GM04503 (cell line): Measurements from ENCODE around the gene TLE1.
"Not testable (repeated sequence)": the region's sequence is repeated elsewhere in the genome, so short reads cannot be mapped to it uniquely, and the experiment has no call there.

Experiments used
- DNase-seq: peaks from one replicate; pipeline ENCODE4 v3.0.0-alpha.2; 2012; ENCODE audit warnings: low read depth

TLE1 gene

DNA sequence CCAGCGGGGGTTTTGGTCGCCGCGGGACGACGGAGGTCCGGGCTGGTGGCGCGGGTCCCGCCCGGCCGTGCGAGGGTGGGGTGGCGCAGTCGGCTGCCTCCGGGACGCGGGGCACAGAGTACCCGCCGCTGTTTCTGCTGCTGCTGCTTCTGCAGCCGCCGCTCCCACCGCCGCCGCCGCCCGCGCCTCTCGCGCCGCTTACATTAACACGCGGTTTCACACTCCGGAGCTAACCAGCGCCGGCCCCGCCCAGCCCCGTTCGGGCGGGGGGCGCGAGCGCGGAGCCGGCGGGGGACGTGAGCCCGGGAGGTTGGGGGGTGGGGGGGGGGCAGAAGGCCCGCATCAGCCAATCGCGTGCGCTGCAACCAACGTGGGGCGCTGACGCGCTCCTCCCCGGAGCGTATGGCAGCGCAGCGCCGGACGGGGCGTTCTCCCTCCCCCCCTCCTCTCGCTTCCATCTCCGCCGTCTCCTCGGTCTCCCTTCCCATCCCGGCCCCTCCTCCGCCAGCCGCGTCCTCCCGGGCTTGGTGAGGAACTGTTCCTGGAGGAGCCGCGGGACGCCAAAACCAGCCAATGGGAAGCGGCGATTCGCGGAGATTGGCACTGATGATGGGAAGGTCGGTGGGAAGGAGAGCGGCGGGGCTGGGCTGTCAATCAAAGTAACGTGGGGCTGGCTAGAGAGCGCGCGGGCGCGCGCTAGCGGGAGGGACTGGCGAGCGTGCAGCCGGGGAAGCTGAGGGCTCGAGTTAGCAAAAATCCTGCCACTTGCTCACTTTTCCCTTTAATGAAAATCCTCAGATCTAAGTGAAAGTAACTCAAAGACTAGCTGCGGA lies at the start of gene TLE1:
Gene TLE1, minus strand, starts transcription at position 205 of the 833 bp plus-strand sequence. CDS start 1,307 bp downstream, outside the sequence.
- DNase-seq, result peak; percentile 94

DNA sequence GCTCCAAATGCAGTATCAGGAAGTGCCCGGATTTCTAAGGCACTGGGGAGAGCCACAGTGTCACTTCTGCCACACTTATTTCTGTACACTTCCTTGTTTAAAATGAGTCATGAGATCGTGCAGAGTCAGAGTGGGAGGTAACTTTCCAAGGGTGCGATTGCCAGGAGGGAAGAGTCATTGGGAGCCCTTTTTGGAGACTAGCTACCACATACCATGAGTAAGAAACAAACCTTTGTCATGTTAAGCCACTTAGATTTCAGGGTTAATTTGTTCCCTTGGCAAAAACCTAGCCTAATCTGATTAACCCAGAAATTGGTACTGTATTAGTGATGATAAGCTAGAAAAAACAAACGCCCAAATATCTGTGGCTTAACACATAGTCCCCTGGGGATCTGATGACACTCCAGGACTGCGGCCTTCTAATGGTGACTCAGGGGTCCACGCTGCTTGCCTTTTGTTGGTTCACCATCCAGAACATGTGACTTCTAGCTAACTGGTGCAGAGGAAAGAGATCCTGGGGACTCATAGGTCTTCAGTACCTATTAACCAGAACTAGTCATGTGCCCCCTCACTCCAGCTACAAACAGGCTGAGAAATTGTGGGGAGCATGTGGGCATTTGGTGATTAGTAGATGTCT lies 48.6 kb upstream of the TLE1 start:
- DNase-seq, result peak; percentile 82

DNA sequence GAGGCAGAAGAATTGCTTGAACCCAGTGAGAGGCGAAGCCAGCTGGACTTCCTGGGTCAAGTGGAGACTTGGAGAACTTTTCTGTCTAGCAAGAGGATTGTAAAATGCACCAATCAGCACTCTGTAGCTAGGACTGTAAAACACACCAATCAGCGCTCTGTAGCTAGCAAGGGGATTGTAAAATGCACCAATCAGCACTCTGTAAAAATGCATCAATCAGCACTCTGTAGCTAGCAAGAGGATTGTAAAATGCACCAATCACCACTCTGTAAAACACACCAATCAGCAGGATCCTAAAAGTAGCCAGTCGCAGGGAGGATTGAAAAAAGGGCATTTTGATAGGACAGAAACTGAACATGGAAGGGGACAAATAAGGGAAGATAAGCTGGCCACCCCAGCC lies 41.2 kb upstream of the TLE1 start:
- not testable (repeated sequence) for DNase-seq

DNA sequence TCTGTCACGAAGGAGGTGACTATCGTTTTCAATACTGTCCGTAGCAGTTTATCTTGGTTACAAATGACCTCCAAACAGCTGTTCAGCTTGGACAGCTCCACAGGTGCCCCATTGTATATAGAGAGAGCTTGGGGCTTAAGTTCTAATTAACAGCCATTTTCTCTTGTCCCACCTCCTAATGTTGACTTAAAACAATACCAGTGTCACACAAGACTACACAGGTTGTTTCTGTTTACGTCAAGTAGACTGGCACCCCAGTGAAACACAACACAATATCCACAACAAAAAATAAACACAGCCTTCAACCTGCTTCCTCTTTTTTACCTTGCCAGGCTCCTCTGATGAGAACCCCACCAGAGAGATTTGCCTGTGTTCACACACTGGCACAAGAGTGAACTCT lies 39.8 kb upstream of the TLE1 start:
- no peak for DNase-seq

DNA sequence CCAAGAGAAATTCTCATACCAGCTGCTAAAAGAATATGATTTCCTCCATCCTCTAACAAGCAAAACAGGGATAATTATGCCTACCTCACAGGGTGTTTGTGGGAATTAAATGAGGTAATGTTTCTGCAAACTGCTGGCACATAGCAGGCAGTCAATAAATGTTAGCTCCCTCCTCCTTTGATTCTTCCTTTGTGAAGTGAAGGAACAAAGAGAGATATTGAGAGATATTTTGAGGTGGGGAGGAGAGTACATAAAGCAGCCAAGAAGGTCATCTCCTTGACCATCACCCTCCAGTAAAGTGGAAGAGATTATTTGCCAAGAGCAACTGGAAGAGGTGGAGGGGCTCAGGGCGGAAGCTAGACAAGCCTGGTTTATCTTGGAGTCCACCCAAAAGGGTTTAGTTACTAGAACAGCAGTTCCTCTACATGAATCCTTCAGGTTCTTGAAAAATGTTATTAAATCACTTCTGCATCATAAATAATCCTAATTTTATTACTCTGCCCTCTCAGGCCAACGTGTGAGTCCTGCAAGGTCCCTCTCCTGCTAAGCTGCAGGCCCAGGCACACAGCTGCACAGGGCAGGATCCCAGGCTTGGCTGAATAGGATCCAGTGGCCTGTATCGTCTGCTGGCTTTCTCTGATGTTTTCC lies 35.0 kb upstream of the TLE1 start:
- DNase-seq, result no peak

DNA sequence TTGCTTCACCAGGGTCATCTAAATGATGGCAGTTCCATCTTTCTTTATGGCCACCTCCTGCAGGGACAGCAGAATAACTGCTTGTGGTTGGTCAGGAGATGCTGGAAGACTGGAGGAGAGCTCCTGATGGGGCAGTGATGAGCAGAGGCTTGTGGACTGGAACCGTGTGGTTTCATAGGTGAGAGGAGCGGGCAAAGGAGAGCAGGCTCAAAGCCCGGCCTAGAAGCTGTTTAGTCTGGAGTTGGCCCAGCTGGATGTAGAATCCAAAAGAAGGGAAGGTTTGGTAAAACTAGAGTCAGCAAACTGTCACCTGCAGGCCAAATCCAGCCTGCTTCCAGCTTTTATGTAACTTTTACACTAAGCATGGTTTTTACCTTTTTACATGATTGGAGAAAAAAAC lies 32.9 kb upstream of the TLE1 start:
- DNase-seq, result no peak

DNA sequence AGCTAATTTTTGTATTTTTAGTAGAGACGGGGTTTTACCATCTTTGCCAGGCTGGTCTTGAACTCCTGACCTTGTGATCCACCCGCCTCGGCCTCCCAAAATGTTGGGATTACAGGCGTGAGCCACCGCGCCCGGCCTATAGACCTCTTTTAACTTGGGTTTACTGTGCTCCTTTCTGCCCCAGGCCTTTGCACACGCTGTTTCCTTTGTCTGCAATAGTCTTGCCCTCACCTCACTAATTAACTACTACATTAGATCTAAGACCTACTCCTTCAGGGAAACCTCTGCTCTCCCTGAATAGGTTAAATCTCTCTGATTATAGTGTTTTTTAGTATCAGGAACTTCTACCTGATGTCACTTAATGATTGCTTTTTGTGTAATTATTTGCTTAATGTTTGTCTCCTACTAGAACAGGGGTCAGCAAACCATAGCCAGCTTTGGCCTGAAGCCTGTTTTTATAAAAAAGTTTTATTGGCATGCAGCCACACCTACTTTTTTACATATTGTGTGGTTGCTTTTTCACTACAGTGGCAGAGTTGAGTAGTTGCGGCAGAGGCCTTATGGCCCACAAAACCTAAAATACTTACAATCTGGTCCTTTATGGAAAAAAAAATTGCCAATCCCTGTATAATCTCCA lies 31.2 kb upstream of the TLE1 start:
- no peak for DNase-seq

DNA sequence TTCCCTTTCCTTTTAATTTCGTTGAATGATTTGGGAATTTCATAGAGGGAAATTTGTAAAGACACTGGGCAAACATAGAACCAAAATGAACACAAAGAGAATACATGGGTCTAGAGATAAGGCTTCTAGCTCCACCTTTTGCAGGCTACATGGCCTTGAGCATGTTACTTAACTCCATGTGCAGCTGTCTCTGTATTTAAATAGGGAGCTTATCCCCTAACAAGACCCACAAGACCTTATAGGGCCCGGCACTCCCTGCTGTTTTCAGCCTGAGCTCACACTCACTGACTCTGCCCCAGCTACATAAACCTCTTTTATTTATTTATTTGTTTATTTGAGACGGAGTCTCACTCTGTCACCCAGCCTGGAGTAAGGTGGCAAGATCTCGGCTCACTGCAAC lies 30.6 kb upstream of the TLE1 start:
- DNase-seq, result no peak

DNA sequence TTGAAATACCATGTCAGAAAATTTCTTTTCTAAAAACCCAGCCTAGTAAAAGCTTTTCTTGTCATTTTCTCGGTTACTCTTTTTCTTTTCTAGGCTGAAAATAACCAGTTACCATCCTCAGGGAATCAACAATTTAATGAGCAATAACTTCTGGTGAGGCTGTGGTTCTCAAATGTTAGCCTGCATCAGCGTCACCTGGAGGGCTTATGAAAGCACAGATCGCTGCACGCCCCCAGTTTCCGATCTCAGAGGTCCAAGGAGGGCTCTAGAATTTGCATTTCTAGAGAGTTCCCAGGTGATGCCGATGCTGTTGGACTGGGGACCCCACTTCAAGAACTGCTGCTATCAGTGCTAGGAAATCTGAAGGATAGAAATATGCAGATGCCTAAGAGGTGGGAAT lies 28.9 kb upstream of the TLE1 start:
- no peak for DNase-seq

DNA sequence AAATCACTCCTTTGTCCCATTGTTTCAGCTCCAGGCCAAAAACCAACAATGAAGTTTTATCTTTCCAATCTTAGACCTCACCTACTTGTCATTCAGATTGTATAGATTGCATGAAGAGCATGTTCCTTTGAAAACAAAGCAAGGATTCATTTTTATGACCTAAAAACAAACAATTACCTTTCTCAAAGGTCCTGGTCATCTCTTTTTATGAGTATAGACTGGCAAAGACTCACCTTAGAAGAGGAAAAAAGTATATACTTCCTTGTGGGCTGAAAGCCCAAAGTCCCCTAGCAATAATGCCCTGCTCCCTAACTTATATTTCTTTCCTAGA lies 28.4 kb upstream of the TLE1 start:
- DNase-seq, result no peak

DNA sequence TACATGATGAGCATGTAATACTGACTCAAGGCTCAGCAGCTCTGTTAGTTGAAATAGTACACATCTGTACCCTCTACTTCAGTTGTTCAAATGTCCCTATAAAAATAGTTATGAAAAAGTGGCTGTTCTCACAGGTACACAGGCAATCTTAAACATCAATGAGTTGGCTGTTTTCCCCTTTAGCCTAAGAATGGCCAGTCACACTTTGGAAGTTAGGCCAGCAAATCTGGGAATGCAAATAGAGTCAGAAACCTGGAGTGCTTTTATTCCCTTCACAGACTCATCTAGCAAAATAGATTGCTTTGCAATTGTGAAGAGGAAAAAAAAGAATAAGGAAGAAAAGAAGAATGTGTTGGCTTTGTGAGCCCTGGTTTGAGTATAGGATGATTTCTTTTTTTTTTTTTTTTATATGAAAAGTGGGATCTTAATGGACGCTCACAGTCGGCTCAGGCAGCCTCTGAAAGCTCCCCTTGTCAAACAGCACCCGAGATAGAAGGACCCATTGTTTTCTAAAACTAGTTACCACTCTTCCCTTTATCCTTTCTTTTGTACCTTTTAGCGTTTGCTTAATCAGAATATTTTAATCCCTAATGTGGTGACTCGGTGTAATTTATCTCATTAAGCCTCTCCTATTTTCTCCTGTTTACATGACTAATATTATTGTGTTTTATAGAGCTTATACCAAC lies 27.9 kb upstream of the TLE1 start:
- no peak for DNase-seq

DNA sequence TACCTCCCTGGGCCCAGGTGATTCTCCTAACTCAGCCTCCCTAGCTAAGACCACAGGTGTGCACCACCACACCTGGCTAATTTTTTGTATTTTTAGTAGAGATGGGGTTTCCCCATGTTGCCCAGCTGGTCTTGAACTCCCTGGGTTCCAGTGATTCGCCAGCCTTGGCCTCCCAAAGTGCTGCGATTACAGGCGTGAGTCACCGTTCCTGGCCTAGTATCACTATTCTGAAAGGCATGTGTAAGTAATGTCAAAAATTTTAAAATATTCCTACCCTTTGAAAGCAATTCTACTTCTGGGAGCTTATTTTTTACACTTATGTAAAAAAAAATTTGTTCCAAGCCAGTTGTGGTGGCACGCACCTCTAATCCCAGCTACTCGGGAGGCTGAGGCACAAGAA lies 27.1 kb upstream of the TLE1 start:
- no peak for DNase-seq

DNA sequence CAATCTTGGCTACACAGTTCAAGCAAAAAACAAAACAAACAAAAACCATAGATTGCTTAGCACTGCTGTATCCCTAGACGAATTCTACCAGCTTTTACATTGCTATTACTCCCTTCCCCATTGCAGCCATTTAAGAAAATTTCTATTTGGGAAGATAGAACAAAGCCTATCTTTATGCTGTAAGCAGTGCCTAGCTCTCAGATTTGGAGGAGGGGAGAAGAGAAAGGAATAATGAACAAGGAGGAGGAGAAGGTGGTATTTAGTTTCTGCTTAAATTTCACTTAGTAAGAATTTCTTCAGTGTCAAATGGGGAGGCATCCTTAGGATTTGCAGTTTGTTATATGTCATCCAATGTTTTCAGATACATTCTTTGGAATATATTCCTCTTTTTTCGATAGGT lies 16.2 kb upstream of the TLE1 start:
- DNase-seq, result no peak

DNA sequence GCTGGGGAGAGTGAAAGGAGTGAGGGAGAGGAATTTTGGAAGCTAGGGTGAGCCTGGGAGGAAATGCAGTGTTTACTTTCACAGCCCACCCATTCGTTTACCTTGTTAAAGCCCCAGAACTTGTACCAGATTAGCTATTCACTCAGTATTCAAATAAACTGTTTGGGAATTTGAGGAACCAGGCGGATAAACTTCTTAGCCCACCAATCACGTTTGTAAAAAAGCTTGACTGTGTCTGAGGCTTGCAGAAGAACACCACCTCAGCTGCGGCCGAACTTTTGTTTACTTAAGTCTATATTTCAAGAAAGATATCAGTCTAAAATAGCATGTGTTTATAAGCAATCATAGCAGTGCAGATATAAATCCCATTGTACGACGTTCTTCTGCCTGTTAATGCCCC lies 5.2 kb upstream of the TLE1 start:
- DNase-seq, result no peak

DNA sequence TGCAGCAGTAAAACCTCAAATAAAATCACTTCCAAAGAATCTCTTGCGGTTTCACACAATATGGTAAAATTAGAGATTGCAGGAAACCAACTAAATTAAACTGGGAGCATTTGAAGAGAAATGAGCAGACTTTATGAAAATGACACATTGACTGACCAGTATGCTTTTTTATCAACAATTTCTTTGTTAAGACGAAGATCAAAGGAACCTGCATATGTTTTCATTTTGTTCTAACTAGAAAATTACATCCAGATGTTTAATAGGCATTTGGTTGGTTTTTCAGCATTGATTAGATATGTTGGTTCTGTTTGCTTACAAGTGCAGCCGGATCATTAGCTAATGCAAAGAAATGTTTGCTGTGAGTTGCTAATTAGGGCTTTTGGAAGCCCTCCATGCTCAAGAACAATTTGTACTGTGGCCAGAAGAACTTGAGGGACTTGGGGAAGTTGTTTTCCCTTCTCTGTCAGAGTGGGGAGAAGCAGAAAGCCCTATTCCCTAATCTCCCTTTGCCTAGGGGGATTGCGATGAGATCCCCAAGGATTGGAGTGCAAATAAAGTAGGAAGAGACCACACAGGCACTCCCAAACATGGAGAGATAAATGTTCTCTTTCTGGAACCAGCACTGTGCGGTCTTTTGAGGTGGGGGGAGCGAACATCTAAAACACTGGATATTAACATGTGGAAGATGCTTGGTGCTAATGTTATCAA lies 4.5 kb upstream of the TLE1 start:
- DNase-seq, result no peak

DNA sequence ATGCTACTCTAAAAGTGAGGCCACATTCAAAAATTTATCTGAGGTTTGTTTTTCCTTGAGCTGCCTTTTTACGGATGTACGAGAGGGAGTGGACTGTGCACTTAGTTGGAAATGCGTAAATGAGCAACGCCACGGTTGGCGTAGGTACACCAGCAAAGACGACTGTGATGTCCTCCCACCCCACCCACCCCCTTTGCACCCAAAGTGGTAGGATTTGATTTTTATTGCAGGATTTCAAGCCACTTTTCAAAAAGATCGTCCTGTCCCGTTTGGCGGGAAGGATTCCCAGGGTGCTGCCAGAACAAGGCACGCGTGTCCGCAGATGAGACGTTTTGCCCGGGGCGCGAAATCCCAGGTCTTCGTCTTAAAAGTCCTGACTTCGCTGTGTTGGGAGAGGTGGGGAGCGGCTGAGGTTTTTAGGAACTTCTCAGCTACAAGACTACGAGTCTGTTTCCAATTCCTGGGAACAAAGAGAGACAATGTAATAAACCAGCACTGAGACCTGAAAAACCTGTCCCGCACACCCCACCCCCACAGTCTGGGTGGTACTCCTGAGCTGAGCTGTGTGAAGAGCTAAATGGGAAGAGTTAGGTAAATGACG lies 1.0 kb upstream of the TLE1 start:
- DNase-seq, result no peak

DNA sequence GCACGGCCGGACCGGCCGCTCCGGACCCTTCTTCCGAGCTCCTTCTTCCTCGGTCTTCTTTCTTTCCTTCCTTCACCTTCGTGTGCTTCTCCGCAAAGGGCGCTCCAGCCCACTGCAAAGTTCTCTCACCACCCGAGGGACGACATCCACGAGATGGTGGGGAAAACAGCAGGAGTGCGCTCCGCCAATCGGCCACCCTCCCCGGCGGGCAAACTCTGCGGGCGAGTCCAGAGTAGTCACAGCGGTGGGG lies 329 bp downstream of the TLE1 start:
- not testable (repeated sequence) for DNase-seq

DNA sequence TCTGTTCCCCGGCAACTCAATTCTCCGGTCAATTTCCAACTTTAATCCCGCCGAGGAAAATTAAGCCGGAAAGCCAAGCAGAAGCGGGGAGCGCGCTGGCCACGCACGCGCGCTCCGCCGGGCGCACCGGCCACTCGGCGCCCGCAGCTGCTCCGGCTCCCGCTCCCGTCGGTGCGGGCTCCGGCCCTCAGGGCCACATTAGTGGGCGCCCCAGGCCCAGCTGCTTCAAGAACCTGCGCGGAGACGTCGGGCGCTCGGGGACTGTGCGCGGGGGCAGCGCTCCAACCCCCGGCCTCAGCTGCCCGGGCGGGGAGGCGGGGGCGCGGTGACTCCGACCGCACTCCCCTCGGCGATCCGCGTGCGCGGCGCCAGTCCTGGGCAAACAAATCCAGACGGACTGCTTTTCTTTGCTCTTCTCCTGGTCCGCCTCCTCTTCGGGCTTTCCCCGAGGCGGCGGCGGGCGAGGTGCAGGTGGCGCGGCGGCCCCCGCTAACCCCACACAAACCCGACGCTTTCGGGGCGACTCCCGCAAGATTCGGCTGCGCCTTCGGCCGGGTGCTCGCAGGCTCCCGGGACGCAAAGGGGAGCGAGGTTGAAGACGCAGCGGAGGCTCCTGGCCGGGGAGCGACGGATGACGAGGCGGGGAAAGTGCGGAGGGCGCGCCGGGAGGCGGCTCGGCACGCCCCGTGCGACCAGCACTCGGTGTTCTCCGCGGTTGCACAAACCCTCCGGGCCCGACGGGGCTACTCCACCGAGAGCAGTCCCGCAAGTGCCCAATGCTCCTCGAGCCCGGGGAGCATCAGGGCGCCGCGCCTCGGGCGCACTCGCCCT lies 870 bp downstream of the TLE1 start:
- not testable (repeated sequence) for DNase-seq

DNA sequence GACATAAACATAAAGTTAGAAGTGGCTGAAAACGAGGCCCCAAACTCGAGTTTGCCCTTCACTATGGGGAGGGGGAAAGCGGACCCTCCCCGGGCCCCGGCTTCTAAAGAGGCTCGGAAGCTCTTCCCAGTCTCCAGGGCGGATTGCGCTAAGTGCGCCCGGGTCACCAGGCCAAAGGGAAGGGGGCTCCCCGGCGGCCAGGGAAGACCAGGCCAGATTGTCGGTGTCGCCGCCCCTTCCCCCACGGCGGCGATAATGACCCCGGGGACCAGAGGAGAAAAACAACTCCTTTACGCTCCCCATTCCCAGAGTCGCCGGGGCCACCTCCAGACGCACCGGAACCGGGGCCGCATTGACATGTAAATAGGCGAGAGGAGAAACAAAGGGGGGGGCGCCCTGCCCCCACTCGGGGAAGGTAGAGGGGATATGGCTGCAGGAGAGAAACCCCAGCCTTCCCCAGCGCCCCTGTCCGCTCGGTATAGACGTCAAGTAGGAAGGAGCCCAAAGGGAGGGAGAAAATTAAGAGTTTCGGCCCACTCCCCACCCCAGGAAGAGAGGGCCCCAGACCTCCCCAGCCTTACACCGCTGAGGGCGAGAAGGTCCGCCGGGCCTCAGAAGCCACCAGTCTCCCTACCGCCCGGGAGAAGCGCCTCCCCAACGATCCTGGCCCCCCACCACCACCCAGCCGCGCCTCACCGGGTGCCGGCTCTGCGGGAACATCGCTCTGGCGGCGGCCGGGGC lies 1.7 kb downstream of the TLE1 start:
- DNase-seq, result no peak
